PC-9 (cell line): Measurements from ENCODE around the gene SNRPE.

Source experiments
- EZH2 ChIP-seq: fragments of 200-600 bp; sonication (generic); IDR thresholded peaks from 2 replicates; pipeline ENCODE4 v1.8.0; 2017; ENCODE audit warnings: antibody characterized with exemption, low read depth
- TF ChIP-seq, protein P1 (sequence below): fragments of 200-600 bp; sonication (generic); conservative IDR thresholded peaks from 2 replicates; pipeline ENCODE4 v1.6.1; 2017; ENCODE audit warnings: mixed run types, antibody characterized with exemption, mild to moderate bottlenecking, moderate library complexity

DNA sequence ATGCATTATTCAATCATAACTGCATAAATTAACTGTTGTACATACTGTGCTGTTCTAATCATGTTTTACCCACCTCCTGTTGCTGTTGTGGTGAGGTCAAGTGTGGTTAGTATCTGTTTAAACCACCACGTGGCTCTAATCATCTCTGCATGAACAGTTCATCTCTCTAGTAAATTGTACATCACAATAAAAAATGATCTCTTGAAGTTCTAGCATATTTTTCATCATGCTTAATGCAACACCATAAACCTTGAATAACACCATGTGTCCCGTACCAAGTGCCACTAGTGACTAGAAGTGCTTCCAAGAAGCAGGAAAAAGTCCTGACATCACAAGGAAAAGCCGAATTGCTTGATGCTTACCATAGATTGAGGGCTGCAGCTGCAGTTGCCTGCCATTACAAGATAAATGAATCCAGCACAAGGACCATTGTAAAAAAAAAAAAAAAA is 51.7 kb downstream of the SNRPE start:
- TF ChIP-seq, protein P1, sequence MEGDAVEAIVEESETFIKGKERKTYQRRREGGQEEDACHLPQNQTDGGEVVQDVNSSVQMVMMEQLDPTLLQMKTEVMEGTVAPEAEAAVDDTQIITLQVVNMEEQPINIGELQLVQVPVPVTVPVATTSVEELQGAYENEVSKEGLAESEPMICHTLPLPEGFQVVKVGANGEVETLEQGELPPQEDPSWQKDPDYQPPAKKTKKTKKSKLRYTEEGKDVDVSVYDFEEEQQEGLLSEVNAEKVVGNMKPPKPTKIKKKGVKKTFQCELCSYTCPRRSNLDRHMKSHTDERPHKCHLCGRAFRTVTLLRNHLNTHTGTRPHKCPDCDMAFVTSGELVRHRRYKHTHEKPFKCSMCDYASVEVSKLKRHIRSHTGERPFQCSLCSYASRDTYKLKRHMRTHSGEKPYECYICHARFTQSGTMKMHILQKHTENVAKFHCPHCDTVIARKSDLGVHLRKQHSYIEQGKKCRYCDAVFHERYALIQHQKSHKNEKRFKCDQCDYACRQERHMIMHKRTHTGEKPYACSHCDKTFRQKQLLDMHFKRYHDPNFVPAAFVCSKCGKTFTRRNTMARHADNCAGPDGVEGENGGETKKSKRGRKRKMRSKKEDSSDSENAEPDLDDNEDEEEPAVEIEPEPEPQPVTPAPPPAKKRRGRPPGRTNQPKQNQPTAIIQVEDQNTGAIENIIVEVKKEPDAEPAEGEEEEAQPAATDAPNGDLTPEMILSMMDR, result no peak
- no peak for TF ChIP-seq EZH2
